WTC11 (cell line): ENCODE results near the gene INPP5F. TPM values are rescaled to one million over a fixed set of nuclear protein-coding genes. Genes with fewer than 3 reads are reported as not detected.

Source experiments
- ATAC-seq: fragments of 200-7000 bp; cut with Tn5 transposase; 2 replicates; pipeline ENCODE4 v1.10.0; 2021; ENCODE audit warnings: mild to moderate bottlenecking, moderate library complexity
- CTCF ChIA-PET: fragments of 300-600 bp; sonication (Branson Sonifier 250); formaldehyde crosslinking; loops from one replicate; lab custom pipeline; 2021; ENCODE audit warnings: antibody characterized with exemption; lab: Charles Lee
- POLR2A ChIA-PET: fragments of 350-600 bp; sonication (Branson Sonifier 250); formaldehyde crosslinking; loops from one replicate; lab custom pipeline; 2021; ENCODE audit warnings: antibody characterized with exemption; lab: Charles Lee
- DNase-seq: peaks from one replicate; pipeline ENCODE4 v3.0.0; 2021; ENCODE audit warnings: low spot score
- H3K27ac Mint-ChIP-seq: 2 replicates; pipeline ENCODE4 v1.8.0; 2021; ENCODE audit warnings: mixed read lengths
- H3K27me3 Mint-ChIP-seq: 2 replicates; pipeline ENCODE4 v1.8.0; 2021; ENCODE audit warnings: low read depth, mild to moderate bottlenecking, moderate library complexity, mixed read lengths
- H3K36me3 Mint-ChIP-seq: 2 replicates; pipeline ENCODE4 v1.8.0; 2021; ENCODE audit warnings: mixed read lengths
- H3K4me1 Mint-ChIP-seq: 2 replicates; pipeline ENCODE4 v1.8.0; 2022; ENCODE audit warnings: mixed read lengths
- H3K4me3 Mint-ChIP-seq: 2 replicates; pipeline ENCODE4 v1.8.0; 2021; ENCODE audit warnings: mild to moderate bottlenecking, moderate library complexity, mixed read lengths
- H3K9me3 Mint-ChIP-seq: 2 replicates; pipeline ENCODE4 v1.8.0; 2021; ENCODE audit warnings: mixed read lengths
- CBFB ChIP-seq: sonication (generic); formaldehyde crosslinking; IDR thresholded peaks from 2 replicates; pipeline ENCODE4 v1.8.1; 2022; ENCODE audit warnings: mild to moderate bottlenecking, low read depth, missing genetic modification reagents
- CREB1 ChIP-seq: sonication (generic); formaldehyde crosslinking; IDR thresholded peaks from 2 replicates; pipeline ENCODE4 v1.8.0; 2023; ENCODE audit warnings: mild to moderate bottlenecking, missing genetic modification reagents
- ELF4 ChIP-seq: sonication (generic); formaldehyde crosslinking; IDR thresholded peaks from 2 replicates; pipeline ENCODE4 v1.8.1; 2022; ENCODE audit warnings: low read depth, mild to moderate bottlenecking, moderate library complexity, missing genetic modification reagents
- EMX1 ChIP-seq: fragments of 250-450 bp; sonication (Bioruptor Pico); IDR thresholded peaks from 2 replicates; pipeline ENCODE4 v1.8.0; 2021; ENCODE audit warnings: mild to moderate bottlenecking
- ETV6 ChIP-seq: sonication (generic); formaldehyde crosslinking; IDR thresholded peaks from 2 replicates; pipeline ENCODE4 v1.8.1; 2022; ENCODE audit warnings: mild to moderate bottlenecking, missing genetic modification reagents
- GABPB1 ChIP-seq: sonication (generic); formaldehyde crosslinking; IDR thresholded peaks from 2 replicates; pipeline ENCODE4 v1.8.1; 2023; ENCODE audit warnings: mild to moderate bottlenecking, missing genetic modification reagents
- HMGA2 ChIP-seq: fragments of 250-450 bp; sonication (Bioruptor Pico); IDR thresholded peaks from 2 replicates; pipeline ENCODE4 v1.4.0; 2021; ENCODE audit warnings: mild to moderate bottlenecking, moderate library complexity
- IRF2 ChIP-seq: sonication (generic); formaldehyde crosslinking; IDR thresholded peaks from 2 replicates; pipeline ENCODE4 v1.8.0; 2022; ENCODE audit warnings: low read depth, missing genetic modification reagents, borderline replicate concordance
- NR2C2 ChIP-seq: sonication (generic); formaldehyde crosslinking; IDR thresholded peaks from 2 replicates; pipeline ENCODE4 v1.8.0; 2022; ENCODE audit warnings: mild to moderate bottlenecking, missing genetic modification reagents
- PRRX2 ChIP-seq: fragments of 250-450 bp; sonication (Bioruptor Pico); IDR thresholded peaks from 2 replicates; pipeline ENCODE4 v1.8.0; 2021; ENCODE audit warnings: mild to moderate bottlenecking
- RORB ChIP-seq: fragments of 250-450 bp; sonication (Bioruptor Pico); IDR thresholded peaks from 2 replicates; pipeline ENCODE4 v1.9.0; 2021; ENCODE audit warnings: mild to moderate bottlenecking
- total RNA-seq: library from RNA; stranded (reverse); gene quantifications from 3 replicates; pipeline ENCODE4 v1.2.3, GENCODE V29; 2021
- TF ChIP-seq, protein P1 (sequence below): fragments of 250-450 bp; sonication (Bioruptor Pico); IDR thresholded peaks from 2 replicates; pipeline ENCODE4 v1.9.0; 2021; ENCODE audit warnings: moderate library complexity, mild to moderate bottlenecking, inconsistent platforms, borderline replicate concordance
- TF ChIP-seq, protein P2 (sequence below): fragments of 200-600 bp; IDR thresholded peaks from 2 replicates; pipeline ENCODE4 v1.8.0; 2022; ENCODE audit warnings: antibody characterized with exemption
- TF ChIP-seq, protein P3 (sequence below): sonication (generic); formaldehyde crosslinking; IDR thresholded peaks from 2 replicates; pipeline ENCODE4 v1.8.1; 2022; ENCODE audit warnings: mild to moderate bottlenecking, moderate library complexity, missing genetic modification reagents
- TF ChIP-seq, protein P4 (sequence below): sonication (generic); formaldehyde crosslinking; IDR thresholded peaks from 2 replicates; pipeline ENCODE4 v1.8.0; 2022; ENCODE audit warnings: mild to moderate bottlenecking, missing genetic modification reagents
- TF ChIP-seq, protein P5 (sequence below): fragments of 250-450 bp; sonication (Bioruptor Pico); IDR thresholded peaks from 2 replicates; pipeline ENCODE4 v1.9.0; 2021; ENCODE audit warnings: mild to moderate bottlenecking
- TF ChIP-seq, protein P6 (sequence below): sonication (generic); formaldehyde crosslinking; IDR thresholded peaks from 2 replicates; pipeline ENCODE4 v1.8.1; 2023; ENCODE audit warnings: mild to moderate bottlenecking, missing genetic modification reagents
- TF ChIP-seq, protein P7 (sequence below): sonication (generic); formaldehyde crosslinking; conservative IDR thresholded peaks from 2 replicates; pipeline ENCODE4 v1.8.1; 2022; ENCODE audit warnings: mild to moderate bottlenecking, missing genetic modification reagents
- TF ChIP-seq, protein P8 (sequence below): sonication (generic); formaldehyde crosslinking; IDR thresholded peaks from 2 replicates; pipeline ENCODE4 v1.8.1; 2023; ENCODE audit warnings: mild to moderate bottlenecking, missing genetic modification reagents, moderate library complexity

INPP5F gene
- total RNA-seq, 1 experiment from 2014 or later: 83.3 TPM

DNA sequence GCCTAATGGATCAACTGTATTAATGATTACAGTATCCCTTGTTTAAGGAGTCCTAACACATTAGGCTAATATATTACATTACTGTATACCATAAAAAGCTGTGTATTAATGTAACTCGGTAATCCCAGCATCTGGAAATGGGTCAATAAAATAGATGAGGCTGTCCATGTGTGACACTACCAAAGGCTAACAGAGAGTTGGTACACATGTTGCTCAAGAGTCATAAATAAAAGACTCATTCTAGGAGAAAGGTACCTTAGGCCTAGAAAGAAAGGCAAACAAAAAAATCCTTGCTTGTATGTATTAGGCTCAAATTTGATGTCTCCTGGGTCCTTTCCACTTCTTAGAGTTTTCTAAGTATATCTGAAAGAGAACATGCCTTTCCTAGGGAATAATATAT lies 132.2 kb downstream of the INPP5F start:
- no peak overlapping the region for H3K27ac Mint-ChIP-seq
- peaks cover 27% of the 10 kb centered on the region for H3K36me3 Mint-ChIP-seq
- peaks cover 27% of the 10 kb centered on the region for H3K4me1 Mint-ChIP-seq
- CTCF ChIA-PET: interaction anchor here (1.0 to 3.2 kb wide), 2 partner anchors 108 to 171 kb away, joined by 5 to 23 read pairs; no protein-coding TSS in a partner anchor
- no peaks in the 10 kb centered on the region for H3K27me3 Mint-ChIP-seq
- H3K4me3 Mint-ChIP-seq: no peak overlapping the region
- no peaks in the 10 kb centered on the region for H3K9me3 Mint-ChIP-seq
- POLR2A ChIA-PET: interaction anchor here (0.5 kb wide), 1 partner anchor 1347 kb away, joined by 3 read pairs; no protein-coding TSS in a partner anchor
- no peak for ATAC-seq
- no peak for DNase-seq
- TF ChIP-seq, protein P1, sequence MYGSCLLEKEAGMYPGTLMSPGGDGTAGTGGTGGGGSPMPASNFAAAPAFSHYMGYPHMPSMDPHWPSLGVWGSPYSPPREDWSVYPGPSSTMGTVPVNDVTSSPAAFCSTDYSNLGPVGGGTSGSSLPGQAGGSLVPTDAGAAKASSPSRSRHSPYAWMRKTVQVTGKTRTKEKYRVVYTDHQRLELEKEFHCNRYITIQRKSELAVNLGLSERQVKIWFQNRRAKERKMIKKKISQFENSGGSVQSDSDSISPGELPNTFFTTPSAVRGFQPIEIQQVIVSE (CRISPR knock-in tag): no peak
- TF ChIP-seq ETV6 (CRISPR knock-in tag) (no peak), EMX1 (no peak), IRF2 (no peak)

DNA sequence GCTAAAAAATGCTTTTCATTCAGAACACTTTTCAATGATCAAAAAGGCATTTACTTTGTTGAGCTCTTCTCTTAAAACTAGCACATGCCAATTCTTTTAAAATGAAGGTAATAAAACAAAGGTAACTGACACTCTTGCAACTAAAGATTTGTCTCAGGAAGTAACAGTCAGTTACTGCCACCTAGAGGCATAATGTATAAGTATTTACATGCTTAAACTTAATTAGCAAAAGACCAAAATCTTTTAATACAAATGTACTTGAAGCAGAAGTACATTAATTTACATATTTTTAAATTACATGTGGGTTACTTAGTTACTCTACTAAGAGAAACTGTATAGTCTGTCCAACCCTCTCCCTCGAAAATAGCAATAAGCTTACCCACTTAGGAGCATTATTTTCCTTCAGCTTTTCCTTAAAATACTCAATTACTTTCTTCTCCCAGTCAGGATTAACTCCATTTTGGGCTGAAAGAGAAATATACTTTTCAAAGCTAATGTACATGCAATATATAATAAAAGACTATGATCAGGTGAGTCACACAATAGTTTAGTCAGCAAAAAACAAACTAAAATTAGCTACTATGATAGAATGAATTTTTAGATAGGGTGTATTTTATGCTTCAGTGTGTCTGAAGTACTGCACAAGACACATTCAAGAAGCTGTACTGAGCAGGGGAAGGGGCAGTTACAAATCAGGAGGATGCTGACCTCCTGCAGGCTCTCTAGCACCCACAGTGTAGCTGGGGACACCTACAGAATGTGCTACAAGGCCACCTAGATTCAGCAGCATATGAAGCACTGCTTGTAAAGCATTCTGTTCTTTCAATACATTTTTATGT lies 133.8 kb downstream of the INPP5F start:
- DNase-seq: no peak
- CTCF ChIA-PET: interaction anchor here (0.8 to 3.4 kb wide), 16 partner anchors 12 to 325 kb away, joined by 3 to 23 read pairs (median 4); partner anchors contain the start of gene SEC23IP
- Mint-ChIP-seq H3K4me1 (peaks cover 27% of the 10 kb centered on the region), H3K9me3 (peaks cover 9% of the 10 kb centered on the region), H3K4me3 (no peak overlapping the region)
- TF ChIP-seq, protein P2, sequence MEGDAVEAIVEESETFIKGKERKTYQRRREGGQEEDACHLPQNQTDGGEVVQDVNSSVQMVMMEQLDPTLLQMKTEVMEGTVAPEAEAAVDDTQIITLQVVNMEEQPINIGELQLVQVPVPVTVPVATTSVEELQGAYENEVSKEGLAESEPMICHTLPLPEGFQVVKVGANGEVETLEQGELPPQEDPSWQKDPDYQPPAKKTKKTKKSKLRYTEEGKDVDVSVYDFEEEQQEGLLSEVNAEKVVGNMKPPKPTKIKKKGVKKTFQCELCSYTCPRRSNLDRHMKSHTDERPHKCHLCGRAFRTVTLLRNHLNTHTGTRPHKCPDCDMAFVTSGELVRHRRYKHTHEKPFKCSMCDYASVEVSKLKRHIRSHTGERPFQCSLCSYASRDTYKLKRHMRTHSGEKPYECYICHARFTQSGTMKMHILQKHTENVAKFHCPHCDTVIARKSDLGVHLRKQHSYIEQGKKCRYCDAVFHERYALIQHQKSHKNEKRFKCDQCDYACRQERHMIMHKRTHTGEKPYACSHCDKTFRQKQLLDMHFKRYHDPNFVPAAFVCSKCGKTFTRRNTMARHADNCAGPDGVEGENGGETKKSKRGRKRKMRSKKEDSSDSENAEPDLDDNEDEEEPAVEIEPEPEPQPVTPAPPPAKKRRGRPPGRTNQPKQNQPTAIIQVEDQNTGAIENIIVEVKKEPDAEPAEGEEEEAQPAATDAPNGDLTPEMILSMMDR: 0 out of 2 replicates have a peak, but pooled peaks have one; percentile 34
- TF ChIP-seq RORB (CRISPR knock-in tag) (no peak), NR2C2 (CRISPR knock-in tag) (no peak)
- TF ChIP-seq, all 79 proteins: peak for 1
- Mint-ChIP-seq H3K27me3 (no peaks in the 10 kb centered on the region), H3K36me3 (peaks cover 33% of the 10 kb centered on the region), H3K27ac (peak overlapping the region; percentile 61)
- no peak for ATAC-seq
- POLR2A ChIA-PET: interaction anchor here (0.6 to 1.1 kb wide), 2 partner anchors 173 to 215 kb away, joined by 3 to 4 read pairs; no protein-coding TSS in a partner anchor

DNA sequence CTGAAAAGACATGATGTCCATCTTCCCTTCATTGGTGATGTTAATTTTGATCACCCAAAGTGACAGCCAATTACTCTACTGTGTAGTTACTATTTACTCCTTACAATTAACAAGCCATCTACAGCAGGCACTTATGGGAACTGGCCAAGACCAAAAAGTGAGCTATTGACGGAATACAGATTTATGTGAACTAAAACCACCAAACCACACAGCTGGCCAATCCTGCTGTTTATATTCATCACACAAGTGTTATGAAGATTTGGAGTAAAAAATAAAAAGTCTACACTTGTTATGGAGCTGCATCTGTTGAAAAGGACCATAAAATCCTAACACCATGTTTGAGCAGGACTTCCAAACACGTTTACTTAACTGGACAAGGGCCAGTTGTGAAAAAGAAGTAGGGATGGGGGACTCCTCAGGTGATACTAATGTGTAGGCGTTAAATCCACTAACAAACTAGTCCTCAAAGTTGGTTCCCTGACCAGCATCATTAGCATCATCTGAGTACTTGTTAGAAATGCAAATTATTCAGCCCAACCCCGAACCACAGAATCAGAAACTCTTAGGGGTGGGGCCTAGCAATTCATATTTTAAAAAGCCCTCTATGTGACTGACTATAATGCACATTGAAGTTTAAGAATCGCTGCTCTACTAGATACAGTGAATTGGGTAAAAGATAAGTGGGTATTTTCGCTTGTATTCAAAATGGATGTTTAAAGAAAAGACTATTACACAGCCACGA lies 135.2 kb downstream of the INPP5F start:
- H3K36me3 Mint-ChIP-seq: peaks cover 37% of the 10 kb centered on the region
- peaks cover 27% of the 10 kb centered on the region for H3K4me1 Mint-ChIP-seq
- ATAC-seq (no peak), DNase-seq (no peak)
- POLR2A ChIA-PET: interaction anchor here (0.9 kb wide), 1 partner anchor 11 kb away, joined by 3 read pairs; no protein-coding TSS in a partner anchor
- no peaks in the 10 kb centered on the region for H3K27me3 Mint-ChIP-seq
- no peak overlapping the region for H3K4me3 Mint-ChIP-seq
- H3K27ac Mint-ChIP-seq: peak overlapping the region; percentile 70
- CTCF ChIA-PET: interaction anchor here (2.1 to 3.4 kb wide), 6 partner anchors 11 to 252 kb away, joined by 8 to 23 read pairs (median 10); partner anchors contain the start of gene MCMBP
- peaks cover 13% of the 10 kb centered on the region for H3K9me3 Mint-ChIP-seq
- TF ChIP-seq, protein P3, sequence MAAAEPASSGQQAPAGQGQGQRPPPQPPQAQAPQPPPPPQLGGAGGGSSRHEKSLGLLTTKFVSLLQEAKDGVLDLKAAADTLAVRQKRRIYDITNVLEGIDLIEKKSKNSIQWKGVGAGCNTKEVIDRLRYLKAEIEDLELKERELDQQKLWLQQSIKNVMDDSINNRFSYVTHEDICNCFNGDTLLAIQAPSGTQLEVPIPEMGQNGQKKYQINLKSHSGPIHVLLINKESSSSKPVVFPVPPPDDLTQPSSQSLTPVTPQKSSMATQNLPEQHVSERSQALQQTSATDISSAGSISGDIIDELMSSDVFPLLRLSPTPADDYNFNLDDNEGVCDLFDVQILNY (CRISPR knock-in tag): no peak
- TF ChIP-seq, protein P4, sequence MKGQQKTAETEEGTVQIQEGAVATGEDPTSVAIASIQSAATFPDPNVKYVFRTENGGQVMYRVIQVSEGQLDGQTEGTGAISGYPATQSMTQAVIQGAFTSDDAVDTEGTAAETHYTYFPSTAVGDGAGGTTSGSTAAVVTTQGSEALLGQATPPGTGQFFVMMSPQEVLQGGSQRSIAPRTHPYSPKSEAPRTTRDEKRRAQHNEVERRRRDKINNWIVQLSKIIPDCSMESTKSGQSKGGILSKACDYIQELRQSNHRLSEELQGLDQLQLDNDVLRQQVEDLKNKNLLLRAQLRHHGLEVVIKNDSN (CRISPR knock-in tag): no peak
- TF ChIP-seq, protein P5, sequence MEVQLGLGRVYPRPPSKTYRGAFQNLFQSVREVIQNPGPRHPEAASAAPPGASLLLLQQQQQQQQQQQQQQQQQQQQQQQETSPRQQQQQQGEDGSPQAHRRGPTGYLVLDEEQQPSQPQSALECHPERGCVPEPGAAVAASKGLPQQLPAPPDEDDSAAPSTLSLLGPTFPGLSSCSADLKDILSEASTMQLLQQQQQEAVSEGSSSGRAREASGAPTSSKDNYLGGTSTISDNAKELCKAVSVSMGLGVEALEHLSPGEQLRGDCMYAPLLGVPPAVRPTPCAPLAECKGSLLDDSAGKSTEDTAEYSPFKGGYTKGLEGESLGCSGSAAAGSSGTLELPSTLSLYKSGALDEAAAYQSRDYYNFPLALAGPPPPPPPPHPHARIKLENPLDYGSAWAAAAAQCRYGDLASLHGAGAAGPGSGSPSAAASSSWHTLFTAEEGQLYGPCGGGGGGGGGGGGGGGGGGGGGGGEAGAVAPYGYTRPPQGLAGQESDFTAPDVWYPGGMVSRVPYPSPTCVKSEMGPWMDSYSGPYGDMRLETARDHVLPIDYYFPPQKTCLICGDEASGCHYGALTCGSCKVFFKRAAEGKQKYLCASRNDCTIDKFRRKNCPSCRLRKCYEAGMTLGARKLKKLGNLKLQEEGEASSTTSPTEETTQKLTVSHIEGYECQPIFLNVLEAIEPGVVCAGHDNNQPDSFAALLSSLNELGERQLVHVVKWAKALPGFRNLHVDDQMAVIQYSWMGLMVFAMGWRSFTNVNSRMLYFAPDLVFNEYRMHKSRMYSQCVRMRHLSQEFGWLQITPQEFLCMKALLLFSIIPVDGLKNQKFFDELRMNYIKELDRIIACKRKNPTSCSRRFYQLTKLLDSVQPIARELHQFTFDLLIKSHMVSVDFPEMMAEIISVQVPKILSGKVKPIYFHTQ (CRISPR knock-in tag): no peak
- TF ChIP-seq CREB1 (CRISPR knock-in tag) (no peak), EMX1 (no peak), GABPB1 (CRISPR knock-in tag) (no peak), CBFB (CRISPR knock-in tag) (no peak), HMGA2 (CRISPR knock-in tag) (no peak), ELF4 (no peak), PRRX2 (CRISPR knock-in tag) (no peak)
- TF ChIP-seq, protein P6, sequence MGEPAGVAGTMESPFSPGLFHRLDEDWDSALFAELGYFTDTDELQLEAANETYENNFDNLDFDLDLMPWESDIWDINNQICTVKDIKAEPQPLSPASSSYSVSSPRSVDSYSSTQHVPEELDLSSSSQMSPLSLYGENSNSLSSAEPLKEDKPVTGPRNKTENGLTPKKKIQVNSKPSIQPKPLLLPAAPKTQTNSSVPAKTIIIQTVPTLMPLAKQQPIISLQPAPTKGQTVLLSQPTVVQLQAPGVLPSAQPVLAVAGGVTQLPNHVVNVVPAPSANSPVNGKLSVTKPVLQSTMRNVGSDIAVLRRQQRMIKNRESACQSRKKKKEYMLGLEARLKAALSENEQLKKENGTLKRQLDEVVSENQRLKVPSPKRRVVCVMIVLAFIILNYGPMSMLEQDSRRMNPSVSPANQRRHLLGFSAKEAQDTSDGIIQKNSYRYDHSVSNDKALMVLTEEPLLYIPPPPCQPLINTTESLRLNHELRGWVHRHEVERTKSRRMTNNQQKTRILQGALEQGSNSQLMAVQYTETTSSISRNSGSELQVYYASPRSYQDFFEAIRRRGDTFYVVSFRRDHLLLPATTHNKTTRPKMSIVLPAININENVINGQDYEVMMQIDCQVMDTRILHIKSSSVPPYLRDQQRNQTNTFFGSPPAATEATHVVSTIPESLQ: no peak
- TF ChIP-seq, protein P7, sequence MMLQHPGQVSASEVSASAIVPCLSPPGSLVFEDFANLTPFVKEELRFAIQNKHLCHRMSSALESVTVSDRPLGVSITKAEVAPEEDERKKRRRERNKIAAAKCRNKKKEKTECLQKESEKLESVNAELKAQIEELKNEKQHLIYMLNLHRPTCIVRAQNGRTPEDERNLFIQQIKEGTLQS (CRISPR knock-in tag): no peak
- TF ChIP-seq, protein P8, sequence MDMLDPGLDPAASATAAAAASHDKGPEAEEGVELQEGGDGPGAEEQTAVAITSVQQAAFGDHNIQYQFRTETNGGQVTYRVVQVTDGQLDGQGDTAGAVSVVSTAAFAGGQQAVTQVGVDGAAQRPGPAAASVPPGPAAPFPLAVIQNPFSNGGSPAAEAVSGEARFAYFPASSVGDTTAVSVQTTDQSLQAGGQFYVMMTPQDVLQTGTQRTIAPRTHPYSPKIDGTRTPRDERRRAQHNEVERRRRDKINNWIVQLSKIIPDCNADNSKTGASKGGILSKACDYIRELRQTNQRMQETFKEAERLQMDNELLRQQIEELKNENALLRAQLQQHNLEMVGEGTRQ: no peak
